Measurements from ENCODE around the gene PECR. TPM values are rescaled to one million over a fixed set of nuclear protein-coding genes. Genes with fewer than 3 reads are reported as not detected.

The PECR gene
- 6.6 and 9.0 TPM in 2 replicates for total RNA-seq
- long read RNA-seq, transcript PECR-201 (8 exons, 1,853 nt) = major isoform, 57 of 63 reads
- long read RNA-seq, partial matches to known transcripts = 3 of 63 reads
- long read RNA-seq, other reads (novel, unspliced or antisense) = 3 of 63 reads

DNA sequence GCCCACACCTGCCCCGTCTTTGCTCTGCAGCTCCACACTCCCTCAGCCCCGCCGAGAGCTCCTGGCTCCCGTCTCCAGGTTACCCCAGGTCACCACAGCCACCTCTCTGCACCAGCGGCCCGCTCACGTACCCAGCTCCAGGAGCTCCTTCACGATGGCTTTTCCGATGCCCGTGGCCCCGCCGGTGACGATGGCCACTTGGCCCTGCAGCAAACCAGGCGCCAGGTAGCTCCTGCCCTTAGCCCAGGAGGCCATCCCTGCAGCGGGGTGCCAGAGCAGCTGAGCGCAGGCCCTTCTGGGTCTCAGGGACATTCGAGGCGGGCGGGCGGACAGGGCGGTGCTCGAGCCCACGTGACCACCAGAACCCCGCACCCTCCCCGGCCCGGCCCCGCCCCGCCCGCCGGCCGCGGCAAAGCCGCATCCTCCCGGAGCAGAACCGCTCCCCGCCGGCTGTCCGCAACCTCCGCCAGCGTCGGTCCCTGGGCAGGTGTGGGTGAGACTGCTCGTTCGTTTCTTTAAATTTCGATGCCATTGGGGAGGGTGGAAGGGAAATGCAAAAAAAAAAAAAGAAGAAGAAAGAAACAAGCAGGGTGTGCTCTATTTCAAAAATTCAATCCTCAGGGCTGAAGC, at the start of gene PECR, which contains the start of gene TMEM169:
PECR (minus strand) TSS at position 323 of the 630 bp plus-strand sequence; CDS start at position 255, 68 bp downstream.
TMEM169 (plus strand) TSS at position 433 of the 630 bp plus-strand sequence. CDS start 14,045 bp downstream, outside the sequence.
- H3K27me3 Mint-ChIP-seq (ENCODE audit: unreplicated experiment) = no peaks in the 10 kb centered on the region
- H3K4me1 Mint-ChIP-seq (ENCODE audit: unreplicated experiment) = peaks cover 37% of the 10 kb centered on the region
- DNase-seq (ENCODE audit: extremely low spot score, unreplicated experiment) = peak; percentile 89

DNA sequence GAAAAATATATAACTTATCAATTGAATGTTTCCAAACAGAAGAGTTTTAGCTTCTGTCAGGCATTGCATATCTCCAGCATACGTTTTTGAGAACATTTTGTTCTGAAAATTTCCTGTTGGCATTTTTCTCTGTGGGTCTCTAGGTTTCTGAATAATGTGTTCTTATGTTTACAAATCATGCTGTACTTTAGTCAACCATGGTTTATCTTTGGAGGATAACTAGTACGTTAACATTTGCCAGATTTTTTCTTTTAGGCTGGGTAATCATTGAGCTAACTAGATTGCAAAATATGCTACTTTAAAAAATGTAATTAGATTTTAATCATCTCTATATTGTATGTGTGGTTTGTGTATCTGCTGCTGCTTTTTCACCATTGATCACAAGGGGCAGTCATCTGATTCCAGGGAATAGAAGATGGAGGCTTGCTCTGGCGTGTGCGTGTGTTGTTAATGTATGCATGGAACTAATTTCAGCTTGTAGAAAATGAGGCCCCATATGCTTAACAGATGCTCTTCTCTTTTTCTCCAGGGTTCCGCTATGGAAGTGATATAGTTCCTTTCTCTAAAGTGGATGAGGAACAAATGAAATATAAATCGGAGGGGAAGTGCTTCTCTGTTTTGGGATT, 48.9 kb upstream of the PECR start:
- Mint-ChIP-seq H3K27me3 (ENCODE audit: unreplicated experiment) (no peaks in the 10 kb centered on the region), H3K4me3 (ENCODE audit: unreplicated experiment) (no peak overlapping the region), H3K9me3 (ENCODE audit: unreplicated experiment) (no peaks in the 10 kb centered on the region), H3K4me1 (ENCODE audit: unreplicated experiment) (no peaks in the 10 kb centered on the region), H3K36me3 (ENCODE audit: unreplicated experiment) (peaks cover 73% of the 10 kb centered on the region), H3K27ac (ENCODE audit: unreplicated experiment) (no peak overlapping the region)
- TF ChIP-seq, protein P1, sequence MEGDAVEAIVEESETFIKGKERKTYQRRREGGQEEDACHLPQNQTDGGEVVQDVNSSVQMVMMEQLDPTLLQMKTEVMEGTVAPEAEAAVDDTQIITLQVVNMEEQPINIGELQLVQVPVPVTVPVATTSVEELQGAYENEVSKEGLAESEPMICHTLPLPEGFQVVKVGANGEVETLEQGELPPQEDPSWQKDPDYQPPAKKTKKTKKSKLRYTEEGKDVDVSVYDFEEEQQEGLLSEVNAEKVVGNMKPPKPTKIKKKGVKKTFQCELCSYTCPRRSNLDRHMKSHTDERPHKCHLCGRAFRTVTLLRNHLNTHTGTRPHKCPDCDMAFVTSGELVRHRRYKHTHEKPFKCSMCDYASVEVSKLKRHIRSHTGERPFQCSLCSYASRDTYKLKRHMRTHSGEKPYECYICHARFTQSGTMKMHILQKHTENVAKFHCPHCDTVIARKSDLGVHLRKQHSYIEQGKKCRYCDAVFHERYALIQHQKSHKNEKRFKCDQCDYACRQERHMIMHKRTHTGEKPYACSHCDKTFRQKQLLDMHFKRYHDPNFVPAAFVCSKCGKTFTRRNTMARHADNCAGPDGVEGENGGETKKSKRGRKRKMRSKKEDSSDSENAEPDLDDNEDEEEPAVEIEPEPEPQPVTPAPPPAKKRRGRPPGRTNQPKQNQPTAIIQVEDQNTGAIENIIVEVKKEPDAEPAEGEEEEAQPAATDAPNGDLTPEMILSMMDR (IDR thresholded peaks at IDR 0.05) = no peak
- DNase-seq (ENCODE audit: extremely low spot score, unreplicated experiment) = no peak

More for the DNA sequence above, at the start of gene PECR, which contains the start of gene TMEM169:
- H3K36me3 Mint-ChIP-seq (ENCODE audit: unreplicated experiment) = no peaks in the 10 kb centered on the region
- H3K27ac Mint-ChIP-seq (ENCODE audit: unreplicated experiment) = peak within 1 kb of the TSS; percentile 82
- TF ChIP-seq, protein P1 (IDR thresholded peaks at IDR 0.05) = no peak
- H3K4me3 Mint-ChIP-seq (ENCODE audit: unreplicated experiment) = peak within 1 kb of the TSS; percentile 82
- H3K9me3 Mint-ChIP-seq (ENCODE audit: unreplicated experiment) = no peaks in the 10 kb centered on the region

DNA sequence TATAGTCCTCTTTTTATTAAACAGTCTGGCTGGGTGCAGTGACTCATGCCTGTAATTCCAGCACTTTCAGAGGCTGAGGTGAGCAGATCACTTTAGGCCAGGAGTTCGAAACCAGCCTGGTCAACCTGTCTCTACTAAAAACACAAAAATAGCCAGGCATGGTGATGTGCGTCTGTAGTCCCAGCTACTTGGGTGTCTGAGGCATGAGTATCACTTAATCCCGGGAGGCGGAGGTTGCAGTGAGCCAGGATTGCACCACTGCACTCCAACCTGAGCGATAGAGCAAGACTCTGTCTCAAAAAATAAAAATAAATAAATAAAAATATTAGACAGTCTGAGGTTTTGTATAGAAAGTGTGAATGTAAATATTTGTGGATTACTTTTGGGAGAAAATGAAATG, 45.3 kb upstream of the PECR start:
- no peaks in the 10 kb centered on the region for H3K4me1 Mint-ChIP-seq (ENCODE audit: unreplicated experiment)
- H3K36me3 Mint-ChIP-seq (ENCODE audit: unreplicated experiment) = peaks cover 71% of the 10 kb centered on the region
- H3K4me3 Mint-ChIP-seq (ENCODE audit: unreplicated experiment) = no peak overlapping the region

DNA sequence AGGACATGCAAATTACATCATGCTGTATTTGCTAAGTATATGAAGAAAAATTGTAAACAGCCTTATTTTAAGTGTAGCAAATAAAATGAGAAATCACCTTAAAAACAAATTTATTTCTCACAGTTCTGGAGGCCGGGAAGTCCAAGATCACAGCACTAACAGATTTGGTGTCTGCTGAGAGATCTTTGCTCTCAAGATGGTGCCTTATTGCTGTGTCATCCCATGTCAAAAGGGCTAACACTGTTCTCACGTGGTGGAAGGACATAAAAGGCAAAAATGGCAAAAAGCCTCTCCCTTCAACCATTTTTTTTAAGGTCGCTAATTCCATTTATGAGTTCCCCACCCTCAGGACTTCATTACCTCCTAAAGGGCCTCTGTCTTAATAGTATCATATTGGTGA, 39.6 kb upstream of the PECR start:
- Mint-ChIP-seq H3K27me3 (ENCODE audit: unreplicated experiment) (no peaks in the 10 kb centered on the region), H3K27ac (ENCODE audit: unreplicated experiment) (no peak overlapping the region), H3K4me3 (ENCODE audit: unreplicated experiment) (no peak overlapping the region), H3K4me1 (ENCODE audit: unreplicated experiment) (peaks cover 21% of the 10 kb centered on the region), H3K9me3 (ENCODE audit: unreplicated experiment) (no peaks in the 10 kb centered on the region), H3K36me3 (ENCODE audit: unreplicated experiment) (peaks cover 83% of the 10 kb centered on the region)
- DNase-seq (ENCODE audit: extremely low spot score, unreplicated experiment) = no peak
- TF ChIP-seq, protein P1 (IDR thresholded peaks at IDR 0.05) = no peak

More for the DNA sequence above, 45.3 kb upstream of the PECR start:
- TF ChIP-seq, protein P1 (IDR thresholded peaks at IDR 0.05) = no peak
- H3K9me3 Mint-ChIP-seq (ENCODE audit: unreplicated experiment) = no peaks in the 10 kb centered on the region
- no peak for DNase-seq (ENCODE audit: extremely low spot score, unreplicated experiment)
- no peaks in the 10 kb centered on the region for H3K27me3 Mint-ChIP-seq (ENCODE audit: unreplicated experiment)
- H3K27ac Mint-ChIP-seq (ENCODE audit: unreplicated experiment) = no peak overlapping the region

DNA sequence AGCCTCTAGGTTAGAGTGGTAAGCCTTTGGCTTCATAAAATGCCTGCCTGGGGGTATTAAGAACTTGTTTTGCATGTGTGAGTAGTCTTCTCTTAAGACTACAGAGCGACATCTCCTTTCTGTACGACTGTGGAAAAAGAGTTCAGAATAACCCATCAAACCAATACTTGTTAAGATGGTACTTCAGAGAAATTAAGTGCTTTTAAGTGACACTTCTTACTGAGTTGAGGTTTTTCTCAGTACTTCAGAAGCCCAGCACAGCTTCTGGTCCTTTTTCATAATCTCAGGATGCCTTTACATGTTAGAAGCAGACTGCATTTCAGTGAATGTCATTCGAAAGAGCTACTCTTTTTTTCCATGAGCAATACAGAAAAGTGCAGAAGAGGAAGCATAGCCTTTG, 38.4 kb upstream of the PECR start:
- no peaks in the 10 kb centered on the region for H3K27me3 Mint-ChIP-seq (ENCODE audit: unreplicated experiment)
- H3K36me3 Mint-ChIP-seq (ENCODE audit: unreplicated experiment) = peaks cover 76% of the 10 kb centered on the region
- TF ChIP-seq, protein P1 (IDR thresholded peaks at IDR 0.05) = no peak
- peaks cover 34% of the 10 kb centered on the region for H3K4me1 Mint-ChIP-seq (ENCODE audit: unreplicated experiment)
- no peak overlapping the region for H3K4me3 Mint-ChIP-seq (ENCODE audit: unreplicated experiment)
- H3K27ac Mint-ChIP-seq (ENCODE audit: unreplicated experiment) = peak overlapping the region; percentile 38
- no peak for DNase-seq (ENCODE audit: extremely low spot score, unreplicated experiment)
- H3K9me3 Mint-ChIP-seq (ENCODE audit: unreplicated experiment) = no peaks in the 10 kb centered on the region

Measured in osteocyte (in vitro differentiated cells).